HG03469 (cell line): Measurements from ENCODE around the gene SEC24D.

ENCODE experiments used
- ATAC-seq: cut with Tn5 transposase; IDR thresholded peaks from one replicate; pipeline ENCODE4 v1.9.1; 2021; ENCODE audit warnings: mild to moderate bottlenecking, moderate library complexity, moderate number of reproducible peaks; ENCODE audit not compliant: unreplicated experiment

SEC24D gene

DNA sequence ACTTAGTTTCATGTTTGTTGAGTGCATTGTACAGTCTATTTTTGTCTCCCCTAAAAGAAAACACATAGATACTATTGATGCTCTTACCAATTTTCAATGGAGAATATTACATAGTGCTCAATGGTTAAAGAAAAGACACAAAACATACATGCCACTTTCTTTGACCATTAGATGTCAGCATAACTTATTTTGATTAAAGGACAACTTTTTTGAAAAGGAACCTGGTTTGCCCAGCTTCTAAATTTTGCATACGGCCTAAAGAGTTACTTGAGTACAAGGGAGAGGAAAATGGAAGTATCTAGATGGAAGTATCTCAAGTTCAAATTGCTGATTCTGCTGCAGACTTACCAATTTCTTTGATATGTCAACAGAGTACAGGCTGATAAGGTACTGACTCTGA lies 82.2 kb downstream of the SEC24D start:
- ATAC-seq = no peak

DNA sequence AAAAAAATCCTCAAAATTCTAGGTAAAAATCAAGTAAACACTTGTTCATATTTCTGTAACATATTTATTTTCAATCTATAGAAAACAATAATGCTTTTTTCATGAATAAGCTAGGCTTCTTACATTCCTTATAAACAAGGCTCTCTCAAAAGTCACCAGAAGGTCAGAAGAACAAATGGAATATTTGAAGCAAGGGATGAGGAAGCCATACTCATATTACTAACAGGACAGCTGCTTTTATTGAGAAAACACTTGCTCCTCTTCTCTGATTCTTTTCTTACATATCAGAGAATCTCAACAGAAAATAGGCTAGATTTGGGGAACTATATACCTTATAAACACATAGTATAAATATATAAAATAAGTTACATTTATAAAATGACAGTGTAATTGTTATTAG lies 82.8 kb downstream of the SEC24D start:
- ATAC-seq = no peak

DNA sequence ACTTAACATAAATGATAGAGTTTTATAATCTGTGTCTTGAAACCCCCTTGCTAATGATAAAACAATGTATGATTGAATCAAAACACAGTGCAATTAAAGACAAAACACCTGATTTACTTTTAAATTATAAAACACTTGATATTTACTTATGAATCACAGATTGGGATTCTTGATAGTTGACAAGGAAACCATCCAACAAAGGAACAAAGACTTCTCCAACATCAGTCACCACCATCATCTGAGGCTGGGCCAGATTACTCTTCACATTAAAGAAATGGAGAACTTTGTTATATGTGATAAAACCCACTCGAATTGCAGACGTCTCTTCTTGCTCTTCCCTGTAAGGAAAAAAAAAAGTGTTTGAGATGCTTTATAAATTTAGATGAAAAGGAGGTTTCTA lies 83.4 kb downstream of the SEC24D start:
- ATAC-seq = no peak

DNA sequence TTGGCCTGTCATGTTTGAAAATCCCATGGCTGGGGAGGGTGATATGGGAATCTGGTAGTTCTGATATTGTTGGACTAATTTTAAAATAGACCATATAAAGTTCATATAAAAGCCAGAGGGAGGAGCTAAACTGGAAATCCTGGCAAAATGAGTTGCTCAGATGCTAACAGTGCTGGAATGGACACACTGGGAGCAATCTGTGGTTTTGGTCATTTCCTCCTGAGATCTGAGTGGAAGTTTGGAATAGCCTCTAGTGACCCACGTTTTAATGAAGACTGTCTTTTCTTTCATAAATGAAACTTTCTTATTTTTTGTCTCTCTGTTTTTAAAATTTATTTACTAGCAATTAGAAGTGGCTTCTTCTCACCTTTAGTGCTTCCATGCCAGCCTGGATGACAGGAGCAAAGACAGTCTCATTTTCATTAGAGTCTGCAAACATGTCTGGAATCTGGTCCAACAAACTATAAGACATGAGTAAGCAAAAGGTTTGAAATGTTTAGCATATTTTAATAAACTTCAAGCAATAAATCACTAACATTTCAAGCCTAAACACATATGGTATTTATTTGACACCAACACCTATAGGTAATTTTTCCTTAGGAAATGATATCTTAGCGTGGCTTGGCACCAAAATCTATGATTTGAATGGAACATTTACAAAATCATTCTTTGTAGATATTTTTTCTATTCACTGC lies 84.2 kb downstream of the SEC24D start:
- ATAC-seq = no peak

DNA sequence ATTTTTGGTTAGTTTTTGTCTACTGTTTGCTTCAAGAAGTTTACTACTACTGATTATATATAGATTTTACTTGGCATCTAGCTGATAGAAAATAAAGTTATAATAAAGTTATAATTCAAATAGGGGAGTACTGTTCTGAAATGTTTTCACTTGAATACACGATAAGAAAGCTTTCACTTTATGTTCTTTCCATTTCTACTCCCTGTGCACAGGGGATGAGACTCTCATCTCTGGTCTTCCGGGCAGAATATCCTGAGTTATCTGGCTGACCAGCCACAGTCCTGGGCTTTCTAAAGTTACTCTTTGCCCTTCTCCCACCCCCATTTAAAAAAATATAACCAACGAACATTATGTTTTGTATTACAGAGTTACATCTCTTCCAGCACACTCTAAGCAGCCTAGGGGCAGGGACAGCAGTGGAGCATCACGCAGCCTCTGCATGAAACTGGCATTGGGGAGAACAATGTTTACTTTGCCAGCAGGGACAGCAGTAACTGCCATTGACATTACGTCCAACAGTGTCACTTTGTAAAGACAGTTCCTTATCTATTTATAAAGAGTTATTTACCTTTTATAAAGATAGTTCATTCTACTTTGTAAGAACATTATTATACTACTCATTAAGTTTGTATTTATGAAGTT lies 86.5 kb downstream of the SEC24D start:
- no peak for ATAC-seq

DNA sequence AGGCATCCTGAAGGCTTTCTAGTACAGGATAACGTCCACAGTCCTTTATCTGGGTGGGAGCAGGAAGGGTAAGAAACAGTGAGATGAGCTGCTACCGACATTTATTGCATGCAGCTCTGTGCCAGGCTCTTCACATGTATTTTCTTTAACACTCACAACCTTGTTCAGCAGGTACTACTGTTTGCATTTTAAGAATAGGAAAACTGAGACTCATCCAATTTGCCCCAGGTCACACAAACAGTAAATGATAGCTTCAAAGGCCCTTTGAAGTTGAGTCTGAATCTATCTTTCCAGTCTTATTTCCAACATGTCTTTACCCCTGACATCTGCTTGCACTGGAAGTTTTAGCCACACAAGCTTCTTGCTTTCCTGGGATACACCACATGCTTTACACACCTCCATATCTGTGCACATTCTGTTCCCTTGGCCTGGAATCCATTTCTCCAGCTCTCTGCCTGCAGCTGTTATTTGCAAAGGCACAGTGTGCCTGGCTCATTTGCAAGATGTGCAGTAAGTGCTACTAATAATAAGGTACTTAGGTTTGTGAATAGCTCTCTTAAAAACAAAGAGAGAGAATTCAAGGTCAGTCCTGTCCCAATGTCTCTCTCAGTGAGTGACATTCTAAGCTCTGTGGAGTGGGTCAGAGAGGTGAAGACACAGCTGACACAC lies 89.5 kb downstream of the SEC24D start:
- ATAC-seq = no peak

DNA sequence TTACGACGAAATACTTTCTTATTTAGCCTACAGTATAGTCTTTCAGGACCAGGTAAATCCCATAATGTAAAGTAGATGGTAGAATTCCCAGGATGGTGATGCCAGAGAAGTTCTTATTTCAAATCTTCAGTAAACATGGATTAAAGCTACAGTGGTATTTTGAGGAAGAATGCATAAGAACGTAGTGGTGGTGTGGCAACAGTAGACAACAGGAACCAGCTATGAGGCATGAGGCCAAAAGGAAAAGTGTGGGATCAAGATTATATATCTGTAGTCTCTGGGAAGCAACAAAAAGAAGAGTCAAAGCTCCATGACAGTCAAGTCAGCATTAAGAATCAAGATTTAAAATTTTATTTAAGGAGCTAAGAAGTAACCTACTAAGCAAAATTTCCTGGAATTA lies 90.6 kb downstream of the SEC24D start:
- ATAC-seq = no peak

DNA sequence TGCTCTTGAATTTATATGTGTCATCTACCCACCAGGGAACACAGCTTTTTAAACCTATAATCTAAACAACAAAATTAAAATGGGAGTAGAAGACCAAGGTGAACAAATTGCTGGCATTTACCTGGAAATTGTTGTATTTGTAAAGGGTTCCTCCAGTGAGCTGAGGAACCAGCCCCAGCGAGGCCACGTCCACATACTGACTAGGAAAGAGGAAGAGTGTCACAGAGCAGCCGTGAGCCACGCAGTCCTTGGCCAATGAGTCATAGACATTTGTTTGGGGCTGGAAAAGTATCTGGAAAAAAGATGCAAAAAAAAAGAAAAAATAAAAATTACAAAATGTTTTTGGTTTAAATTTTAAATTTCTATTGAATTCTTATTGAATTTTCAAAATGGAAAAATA lies 92.1 kb downstream of the SEC24D start:
- no peak for ATAC-seq

DNA sequence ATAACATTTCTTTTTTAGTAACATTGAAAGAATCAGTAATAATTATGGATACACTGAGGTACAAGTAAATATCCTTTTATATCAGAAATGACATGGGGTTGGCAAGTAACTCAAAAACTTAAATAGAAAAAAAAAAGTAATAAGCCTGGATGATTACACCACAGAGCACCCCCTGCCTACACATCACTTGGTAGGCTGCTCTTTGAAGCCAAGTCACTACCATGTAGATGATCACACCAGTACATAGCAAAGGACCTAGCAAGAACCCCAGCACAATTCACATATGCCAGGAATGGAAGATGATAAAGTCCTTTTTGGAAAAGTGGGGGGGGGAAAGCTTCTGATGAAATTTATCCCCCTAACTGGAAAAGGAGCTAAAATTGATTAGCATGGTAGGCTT lies 93.9 kb downstream of the SEC24D start:
- no peak for ATAC-seq

DNA sequence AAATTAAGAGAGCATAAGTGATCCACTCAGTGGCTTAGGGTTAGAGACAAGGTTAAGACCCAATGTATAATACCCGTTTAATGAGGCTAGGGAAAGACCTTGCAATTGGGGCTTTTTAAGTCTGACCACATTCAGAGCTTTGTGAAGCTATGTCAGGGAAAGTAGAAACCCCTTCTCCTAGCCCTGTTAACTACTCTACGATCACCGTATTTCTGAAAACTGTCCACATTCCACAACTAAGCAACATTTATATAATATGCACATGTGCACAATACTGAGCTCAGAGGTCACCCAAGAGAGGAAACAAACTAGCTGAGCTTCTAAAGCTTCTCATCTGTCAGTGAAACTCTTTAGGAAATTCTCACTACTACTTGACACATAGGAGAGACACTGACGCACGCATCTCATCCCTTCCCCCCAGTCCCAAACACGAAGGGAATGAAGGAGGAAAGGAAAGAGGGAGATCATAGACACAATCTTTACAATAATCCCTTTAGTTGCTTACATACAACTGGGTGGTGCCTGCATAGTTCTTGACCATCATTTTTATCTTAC lies 94.5 kb downstream of the SEC24D start:
- no peak for ATAC-seq

DNA sequence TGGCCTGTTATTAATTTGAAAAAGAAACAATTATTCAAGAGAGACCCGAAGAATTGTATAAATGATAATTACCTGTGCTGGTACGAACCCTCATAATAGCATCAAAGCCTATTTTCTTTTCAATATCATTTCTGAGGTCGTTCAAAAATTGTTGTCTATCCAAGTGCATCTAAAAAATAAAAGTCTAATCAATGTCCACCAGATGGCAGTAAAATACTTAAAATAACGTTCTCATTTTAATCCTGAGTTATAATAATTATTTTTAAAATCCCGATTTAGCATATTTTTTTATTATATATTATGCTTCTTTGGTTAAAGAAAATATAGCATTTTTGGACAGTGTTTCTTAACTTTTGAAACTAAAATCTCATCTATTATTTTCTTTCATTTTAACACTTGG lies 95.1 kb downstream of the SEC24D start:
- no peak for ATAC-seq

DNA sequence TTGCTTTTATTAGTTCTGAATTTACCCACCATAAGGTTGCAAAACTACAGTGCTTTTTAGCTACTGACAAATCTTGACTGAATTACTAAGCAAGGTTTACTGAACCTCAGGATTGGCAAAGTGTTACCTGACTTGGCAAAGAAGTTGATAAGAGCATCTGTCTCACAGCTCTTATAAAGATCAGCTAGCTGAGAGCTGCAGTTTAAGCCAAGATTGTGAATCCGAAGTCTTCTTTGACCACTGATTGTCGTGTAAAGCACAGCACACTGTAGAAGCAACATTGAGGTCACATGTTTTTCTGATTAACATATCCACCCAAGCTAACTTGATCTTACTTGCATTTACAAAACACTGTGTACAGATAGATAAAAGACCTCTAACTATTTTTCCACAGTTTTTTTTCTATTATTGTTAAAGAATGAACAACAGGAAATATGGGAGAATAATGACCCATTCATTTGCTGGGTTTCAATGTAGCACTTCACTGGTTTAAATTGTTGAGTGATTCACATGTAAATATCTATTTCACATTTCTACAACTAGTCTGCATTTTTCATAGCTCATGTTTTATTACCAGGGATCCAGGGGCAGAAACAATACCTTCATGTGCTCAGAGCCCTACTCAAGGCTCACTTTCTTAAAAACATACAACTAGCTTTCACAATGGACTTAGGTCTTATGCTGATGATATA lies 96.8 kb downstream of the SEC24D start:
- ATAC-seq = no peak

DNA sequence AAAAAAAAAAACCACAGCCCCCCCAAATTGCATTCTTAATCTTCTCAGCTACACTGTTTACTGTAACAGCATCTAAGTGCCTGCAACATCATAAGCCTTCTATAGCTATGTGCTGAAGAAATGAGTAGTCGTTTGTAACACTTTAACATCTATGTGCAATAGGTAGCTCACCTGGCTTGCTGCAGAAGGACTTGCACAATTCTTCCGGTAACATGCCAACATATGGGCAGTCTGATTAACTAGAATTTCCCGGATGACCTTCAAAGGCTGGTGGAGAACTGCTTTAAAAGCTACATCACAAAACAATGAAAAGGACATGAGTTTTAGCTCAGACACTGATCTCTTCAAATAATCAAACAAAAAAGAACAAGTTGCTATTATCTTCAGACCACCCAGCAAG lies 97.8 kb downstream of the SEC24D start:
- no peak for ATAC-seq

DNA sequence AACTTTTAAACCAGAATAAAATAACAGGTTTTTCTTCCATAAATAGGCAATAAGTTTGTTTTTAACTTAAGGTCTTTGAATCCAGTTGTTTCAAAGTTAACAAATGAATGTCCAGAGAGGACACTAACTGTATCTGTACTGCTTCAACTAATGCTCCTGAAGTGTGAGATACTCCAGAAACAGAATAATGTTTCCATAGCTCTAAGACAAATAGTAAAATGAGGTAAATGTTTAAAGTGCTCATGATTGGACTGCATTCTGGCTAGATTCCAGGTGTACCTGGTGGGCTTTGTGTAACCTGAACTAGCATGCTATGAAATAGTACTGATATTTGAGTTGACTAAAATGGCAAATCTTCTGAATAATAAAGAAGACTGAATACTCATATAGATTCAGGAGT lies 99.0 kb downstream of the SEC24D start:
- ATAC-seq = no peak

DNA sequence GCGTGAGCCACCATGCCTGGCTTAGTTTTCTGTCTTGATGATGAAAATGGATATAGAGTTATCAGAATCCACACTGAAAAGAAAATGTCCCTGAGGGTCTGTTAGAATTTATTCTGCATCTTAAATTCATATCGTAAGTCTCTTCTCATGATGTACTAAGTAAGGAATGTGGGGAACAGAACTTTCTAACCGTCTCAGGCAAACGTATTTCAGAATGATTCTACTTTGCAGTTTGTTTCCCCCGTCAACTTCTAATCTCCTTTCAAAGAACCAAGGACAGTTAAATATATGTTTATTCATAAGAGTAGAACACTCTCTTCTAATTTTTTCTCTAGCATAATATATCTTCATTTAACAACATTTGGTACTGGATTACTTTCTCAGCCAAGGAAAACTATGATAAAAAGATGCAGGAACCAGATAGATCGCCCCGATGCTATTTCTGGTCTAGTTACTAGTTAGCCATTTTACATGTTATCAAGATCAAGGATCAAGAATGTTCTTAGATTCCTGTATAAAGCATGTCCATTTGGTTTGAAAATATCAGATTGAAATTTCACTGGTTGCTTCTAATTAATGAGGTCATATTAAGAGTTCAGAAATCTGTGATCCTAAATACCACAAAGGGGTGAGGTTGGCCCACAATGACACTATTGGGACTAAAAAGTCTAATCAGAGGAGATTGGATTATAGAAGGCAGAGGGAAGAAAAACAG lies 101.3 kb downstream of the SEC24D start:
- ATAC-seq = no peak

DNA sequence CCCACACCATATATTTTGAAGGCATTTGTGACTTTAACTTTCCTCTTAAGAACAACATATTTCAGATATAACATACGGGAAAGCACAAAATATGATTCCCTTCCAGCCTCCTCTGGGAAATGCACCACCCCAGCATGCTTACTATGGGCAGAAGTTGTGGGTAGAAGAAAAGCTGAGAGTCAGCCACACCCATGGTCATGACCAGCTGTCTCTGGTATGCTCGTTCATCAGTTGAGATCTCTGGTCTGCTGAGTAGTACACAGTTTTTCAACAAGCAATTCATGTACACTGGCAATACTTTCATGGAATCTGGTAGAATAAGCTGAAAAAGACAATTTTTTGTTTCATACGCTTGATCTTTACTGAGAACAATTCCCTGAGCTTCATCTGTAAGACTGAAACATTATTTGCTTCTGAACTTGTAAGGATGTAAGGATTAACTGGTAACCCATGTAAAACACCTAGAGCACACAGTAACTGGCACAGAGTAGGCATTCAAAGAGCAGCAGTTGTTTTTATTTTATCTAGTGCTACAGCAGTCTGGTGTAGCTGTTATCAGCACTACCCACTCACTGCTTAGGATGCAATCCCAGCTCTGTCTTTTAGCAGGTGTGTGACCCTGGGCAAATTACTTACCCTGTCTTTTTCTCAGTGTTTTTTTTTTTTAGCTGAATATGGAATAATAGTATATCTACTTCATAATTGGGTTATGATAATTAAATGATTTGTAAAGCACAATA lies 103.2 kb downstream of the SEC24D start:
- no peak for ATAC-seq

DNA sequence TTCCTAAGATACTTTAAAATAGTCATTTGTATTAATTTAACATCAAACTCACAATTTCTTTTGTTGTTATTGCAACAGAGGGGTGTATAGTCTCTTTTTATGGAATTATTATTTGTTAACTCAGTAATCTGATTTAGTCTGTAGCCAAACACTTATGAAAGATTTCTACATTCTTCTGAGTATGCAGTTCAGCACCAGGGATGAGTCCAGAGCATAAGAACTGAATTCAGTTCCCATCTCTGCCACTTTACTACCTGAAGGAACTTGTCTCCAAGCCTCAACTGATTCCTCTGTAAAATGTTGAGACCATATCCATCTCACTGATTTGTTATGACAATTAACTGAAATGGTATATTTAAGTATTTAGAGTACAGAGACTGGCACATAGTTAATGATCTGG lies 105.2 kb downstream of the SEC24D start:
- no peak for ATAC-seq

DNA sequence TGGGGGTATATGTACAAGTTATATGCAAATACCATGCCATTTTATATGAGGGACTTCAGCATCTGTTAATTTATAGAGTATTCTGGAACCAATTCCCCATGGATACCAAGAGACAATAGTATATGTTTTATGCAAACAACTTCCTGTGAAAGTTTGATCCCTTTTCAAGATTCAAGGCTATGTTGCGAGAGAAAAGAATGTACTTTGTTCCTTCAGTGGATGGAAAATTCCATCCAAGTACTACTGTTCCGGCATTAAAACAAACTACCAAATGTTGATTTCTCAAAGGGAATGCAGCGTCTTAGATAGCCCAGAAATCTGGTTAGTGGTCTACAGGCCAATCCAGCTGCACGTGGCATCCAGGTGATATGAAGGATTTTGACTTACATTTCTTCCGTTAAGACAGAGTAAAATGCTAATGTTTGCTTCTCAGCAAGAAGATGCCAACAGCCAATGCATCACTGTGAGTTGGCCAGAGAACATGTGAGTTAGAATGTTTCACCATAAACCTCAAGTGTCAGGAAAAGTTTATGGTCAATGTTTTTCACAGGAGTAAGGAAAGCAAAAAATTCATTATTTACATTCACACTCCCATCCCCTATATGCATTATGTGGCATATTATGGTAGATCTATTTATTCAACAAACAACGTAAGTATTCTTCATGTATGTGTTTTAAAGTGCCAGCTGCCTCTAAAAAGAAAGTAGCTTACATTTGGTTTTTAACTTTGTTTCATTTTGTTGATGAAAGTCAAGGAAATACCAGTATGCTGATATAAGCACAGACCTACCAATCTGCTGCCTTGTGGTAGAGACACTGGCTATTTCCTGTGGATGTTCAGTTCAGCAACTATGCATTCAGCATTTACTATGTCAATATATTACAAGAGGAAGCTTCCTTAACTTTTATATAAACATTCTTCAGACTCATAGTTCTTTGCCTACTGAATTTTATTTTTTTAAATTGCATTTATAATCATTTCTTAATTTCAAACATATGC lies 106.3 kb downstream of the SEC24D start:
- ATAC-seq = no peak

DNA sequence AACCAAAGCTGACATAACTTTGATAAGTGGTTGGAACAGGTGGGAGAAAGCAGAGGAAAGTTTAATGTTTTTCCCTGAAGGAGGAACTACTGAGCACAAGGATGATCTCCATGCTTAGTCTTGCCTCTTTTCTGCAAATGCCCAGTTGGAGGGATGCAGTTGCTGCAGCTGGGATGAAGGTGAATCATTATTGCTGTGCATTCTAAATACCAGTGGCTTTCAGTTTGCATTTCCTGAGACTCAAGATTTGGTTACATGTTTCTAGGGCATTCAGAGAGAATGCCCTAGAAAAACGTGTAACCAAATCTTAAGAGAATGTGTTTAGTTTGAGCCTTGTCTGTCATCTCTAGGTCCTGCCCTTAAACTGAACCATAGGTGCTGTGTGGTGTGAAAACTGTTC lies 108.6 kb downstream of the SEC24D start:
- ATAC-seq = no peak
